ENCODE data around the gene SSH3. TPM values are rescaled to one million over a fixed set of nuclear protein-coding genes. Genes with fewer than 3 reads are reported as not detected.
A peak's percentile ranks its signal among the peaks of the same experiment; 100 is the strongest.

Gene SSH3
- total RNA-seq, 1 experiment from 2014 or later, result 38.0 TPM

DNA sequence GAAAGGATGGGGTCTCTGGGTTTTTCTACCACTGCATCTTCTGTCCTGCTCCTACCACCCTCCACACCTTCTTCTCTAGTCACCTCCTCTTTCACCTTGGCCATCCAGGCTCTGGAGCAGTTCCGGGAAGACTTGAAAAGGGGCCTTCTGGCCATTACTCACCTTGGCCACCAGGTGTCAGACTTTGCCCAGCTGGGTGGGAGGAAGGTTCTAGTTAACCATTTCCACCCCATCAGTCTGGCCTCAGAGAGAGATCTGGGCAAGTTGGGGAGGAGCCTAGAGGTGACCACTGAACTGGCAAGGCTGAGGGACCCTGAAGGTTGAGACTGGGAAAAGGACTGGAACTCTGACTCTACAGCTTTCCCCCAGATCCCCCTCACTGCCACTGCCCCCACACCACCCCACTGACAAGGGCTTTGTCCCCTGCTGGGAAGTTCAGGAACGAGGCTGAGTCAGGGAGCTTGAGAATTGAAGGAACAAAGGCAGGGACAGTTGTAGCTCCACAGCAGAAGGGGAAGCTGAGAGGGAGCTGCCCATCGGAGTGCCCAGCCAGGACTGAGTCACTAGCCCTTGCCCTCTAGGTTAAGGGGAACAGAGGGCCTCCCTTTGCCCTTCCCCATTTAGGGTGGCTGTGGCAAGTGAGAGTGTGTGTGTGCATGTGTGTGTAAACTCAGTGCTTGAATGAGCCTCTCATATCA, 53.7 kb downstream of the SSH3 start:
- TF ChIP-seq, protein P1, sequence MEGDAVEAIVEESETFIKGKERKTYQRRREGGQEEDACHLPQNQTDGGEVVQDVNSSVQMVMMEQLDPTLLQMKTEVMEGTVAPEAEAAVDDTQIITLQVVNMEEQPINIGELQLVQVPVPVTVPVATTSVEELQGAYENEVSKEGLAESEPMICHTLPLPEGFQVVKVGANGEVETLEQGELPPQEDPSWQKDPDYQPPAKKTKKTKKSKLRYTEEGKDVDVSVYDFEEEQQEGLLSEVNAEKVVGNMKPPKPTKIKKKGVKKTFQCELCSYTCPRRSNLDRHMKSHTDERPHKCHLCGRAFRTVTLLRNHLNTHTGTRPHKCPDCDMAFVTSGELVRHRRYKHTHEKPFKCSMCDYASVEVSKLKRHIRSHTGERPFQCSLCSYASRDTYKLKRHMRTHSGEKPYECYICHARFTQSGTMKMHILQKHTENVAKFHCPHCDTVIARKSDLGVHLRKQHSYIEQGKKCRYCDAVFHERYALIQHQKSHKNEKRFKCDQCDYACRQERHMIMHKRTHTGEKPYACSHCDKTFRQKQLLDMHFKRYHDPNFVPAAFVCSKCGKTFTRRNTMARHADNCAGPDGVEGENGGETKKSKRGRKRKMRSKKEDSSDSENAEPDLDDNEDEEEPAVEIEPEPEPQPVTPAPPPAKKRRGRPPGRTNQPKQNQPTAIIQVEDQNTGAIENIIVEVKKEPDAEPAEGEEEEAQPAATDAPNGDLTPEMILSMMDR (IDR thresholded peaks at IDR 0.05; ENCODE audit: unreplicated experiment), result peak; percentile 90
- H3K4me1 Mint-ChIP-seq (ENCODE audit: insufficient read depth, unreplicated experiment), result peaks cover 50% of the 10 kb centered on the region
- ChIA-PET POLR2A (interaction anchor here (0.6 to 9.3 kb wide), 9 partner anchors 8 to 233 kb away, joined by 3 to 144 read pairs (median 4); partner anchors contain the start of genes CLCF1 and PPP1CA), CTCF (interaction anchor here (0.6 to 18.6 kb wide), 17 partner anchors 8 to 398 kb away, joined by 3 to 659 read pairs (median 4); partner anchors contain the start of genes CLCF1 and RAD9A)
- H3K36me3 Mint-ChIP-seq (ENCODE audit: insufficient read depth, unreplicated experiment), result peaks cover 5% of the 10 kb centered on the region
- peak overlapping the region; percentile 17 for H3K4me3 Mint-ChIP-seq (ENCODE audit: unreplicated experiment)
- intact Hi-C loops (cut with micrococcal nuclease), result loop anchor here (1.0 kb wide), 3 partner anchors 17 to 149 kb away; no protein-coding TSS in a partner anchor
- no peaks in the 10 kb centered on the region for H3K27me3 Mint-ChIP-seq (ENCODE audit: insufficient read depth, unreplicated experiment)
- no TSS peak for BruUV-seq (replicated peaks)
- peak; percentile 86 for DNase-seq (ENCODE audit: unreplicated experiment)
- H3K9me3 Mint-ChIP-seq (ENCODE audit: unreplicated experiment), result no peaks in the 10 kb centered on the region
- H3K27ac Mint-ChIP-seq (ENCODE audit: low read depth, unreplicated experiment), result peak overlapping the region; percentile 74

DNA sequence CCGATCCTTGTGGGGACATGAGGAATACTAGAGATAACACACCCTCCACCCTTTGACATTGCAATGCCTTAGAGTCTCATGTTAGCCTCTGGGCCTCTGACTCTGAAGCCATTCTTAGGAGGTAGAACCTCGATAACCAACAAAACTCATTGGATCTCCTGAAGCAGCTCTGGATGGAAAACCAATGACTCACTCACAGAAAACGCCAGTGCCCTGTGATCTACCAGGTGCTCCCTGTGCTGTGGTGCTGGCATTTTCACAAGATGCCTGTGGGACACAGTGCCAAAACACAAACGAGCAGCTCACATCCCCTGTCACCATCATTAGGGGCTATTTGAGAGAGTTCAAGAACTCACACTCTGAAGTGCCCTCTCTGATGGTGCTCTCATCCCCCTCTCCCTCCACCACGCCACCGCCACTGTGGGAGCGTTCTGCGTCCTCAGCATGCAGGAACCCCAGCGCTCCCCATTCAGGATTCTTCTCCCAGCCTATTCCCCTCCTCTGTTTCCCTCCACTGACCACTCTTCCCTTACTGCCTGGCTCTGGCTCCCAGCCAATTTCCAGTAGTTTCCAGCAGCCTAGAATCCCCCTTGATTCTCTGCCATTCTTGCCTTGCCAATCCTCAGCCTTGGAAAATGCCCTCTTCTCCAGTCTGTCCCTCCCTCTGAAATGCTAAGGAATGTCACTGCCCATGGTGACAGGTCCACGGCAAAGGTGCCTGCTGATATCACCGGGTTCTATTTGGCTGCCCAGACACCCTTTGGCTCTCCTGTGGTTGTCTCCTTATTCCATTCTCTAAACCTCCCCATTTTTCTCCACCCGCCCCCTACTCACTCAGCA, 54.7 kb downstream of the SSH3 start:
- POLR2A ChIA-PET, result interaction anchor here (0.7 to 9.3 kb wide), 7 partner anchors 7 to 739 kb away, joined by 3 to 144 read pairs (median 5); partner anchors contain the start of genes CLCF1 and PPP1CA
- TF ChIP-seq, protein P1 (IDR thresholded peaks at IDR 0.05; ENCODE audit: unreplicated experiment), result no peak
- no TSS peak for BruUV-seq (replicated peaks)
- H3K9me3 Mint-ChIP-seq (ENCODE audit: unreplicated experiment), result no peaks in the 10 kb centered on the region
- H3K27ac Mint-ChIP-seq (ENCODE audit: low read depth, unreplicated experiment), result peak overlapping the region; percentile 61
- intact Hi-C loops (cut with micrococcal nuclease), result loop anchor here (1.0 kb wide), 3 partner anchors 16 to 148 kb away; no protein-coding TSS in a partner anchor
- peak overlapping the region; percentile 10 for H3K4me3 Mint-ChIP-seq (ENCODE audit: unreplicated experiment)
- peak; percentile 72 for DNase-seq (ENCODE audit: unreplicated experiment)
- no peaks in the 10 kb centered on the region for H3K27me3 Mint-ChIP-seq (ENCODE audit: insufficient read depth, unreplicated experiment)
- peaks cover 52% of the 10 kb centered on the region for H3K4me1 Mint-ChIP-seq (ENCODE audit: insufficient read depth, unreplicated experiment)
- CTCF ChIA-PET, result interaction anchor here (0.6 to 18.6 kb wide), 7 partner anchors 12 to 278 kb away, joined by 3 to 659 read pairs (median 8); partner anchors contain the start of genes CLCF1 and RAD9A
- H3K36me3 Mint-ChIP-seq (ENCODE audit: insufficient read depth, unreplicated experiment), result peaks cover 8% of the 10 kb centered on the region

Other genes starting within 250 kb of the SSH3 start
- 132 and 190 TPM in 2 replicates for gene RHOD, start 246.7 kb upstream of the SSH3 start, total RNA-seq (2022)
- gene KDM2A, start 184.3 kb upstream of the SSH3 start, total RNA-seq (2022), result 63.8 and 64.5 TPM in 2 replicates
- 48.1 and 50.1 TPM in 2 replicates for gene GRK2, start 37.1 kb upstream of the SSH3 start, total RNA-seq (2022)
- gene ANKRD13D, start 14.2 kb upstream of the SSH3 start, total RNA-seq (2022), result 39.7 and 46.2 TPM in 2 replicates
- 54.8 and 79.9 TPM in 2 replicates for gene POLD4, start 50.0 kb downstream of the SSH3 start, total RNA-seq (2022)
- gene CLCF1, start 70.1 kb downstream of the SSH3 start, total RNA-seq (2022), result 5.8 and 7.0 TPM in 2 replicates
- 9.9 and 18.3 TPM in 2 replicates for gene RAD9A, start 88.5 kb downstream of the SSH3 start, total RNA-seq (2022)
- 123 and 143 TPM in 2 replicates for gene PPP1CA, start 98.3 kb downstream of the SSH3 start, total RNA-seq (2022)
- gene TBC1D10C, start 100.6 kb downstream of the SSH3 start, total RNA-seq (2022), result not detected in 2 replicates
- 0.07 TPM in 1 of 2 replicates, not detected in the other for gene CARNS1, start 112.1 kb downstream of the SSH3 start, total RNA-seq (2022)
- gene RPS6KB2, start 125.0 kb downstream of the SSH3 start, total RNA-seq (2022), result 49.8 and 60.1 TPM in 2 replicates
- gene PTPRCAP, start 134.2 kb downstream of the SSH3 start, total RNA-seq (2022), result 0.54 and 0.86 TPM in 2 replicates
- 44.9 and 59.8 TPM in 2 replicates for gene CORO1B, start 139.9 kb downstream of the SSH3 start, total RNA-seq (2022)
- not detected in 2 replicates for gene GPR152, start 149.2 kb downstream of the SSH3 start, total RNA-seq (2022)
- not detected in 2 replicates for gene CABP4, start 151.8 kb downstream of the SSH3 start, total RNA-seq (2022)
- gene TMEM134, start 165.7 kb downstream of the SSH3 start, total RNA-seq (2022), result 49.7 and 50.1 TPM in 2 replicates
- 28.7 and 30.5 TPM in 2 replicates for gene AIP, start 179.5 kb downstream of the SSH3 start, total RNA-seq (2022)
- 38.7 and 51.0 TPM in 2 replicates for gene PITPNM1, start 201.8 kb downstream of the SSH3 start, total RNA-seq (2022)
- 93.7 and 136 TPM in 2 replicates for gene CDK2AP2, start 204.6 kb downstream of the SSH3 start, total RNA-seq (2022)
- not detected in 2 replicates for gene CABP2, start 219.9 kb downstream of the SSH3 start, total RNA-seq (2022)

All from MCF 10A (cell line).